Stimulated activated CD8-positive, alpha-beta memory T cell treated with anti-CD3 and anti-CD28 coated beads, Interleukin-12 subunit alpha, Interleukin-12 subunit beta, amount 100 ng/mL, for 24 hours (primary cell): Measurements from ENCODE around the gene CELF1.
"Not testable (repeated sequence)": the region's sequence is repeated elsewhere in the genome, so short reads cannot be mapped to it uniquely, and the experiment has no call there.

Source experiments
- DNase-seq: peaks from one replicate; pipeline ENCODE4 v3.0.0-alpha.2; 2020; ENCODE audit errors: extremely low read depth

Gene CELF1

GRCh38 chr11:47573321-47573720 lies 20.4 kb upstream of the CELF1 start:
- DNase-seq = no peak

- DNase-seq = no peak
Measured at GRCh38 chr11:47572715-47573255, 19.9 kb upstream of the CELF1 start.

- DNase-seq = no peak
Measured at GRCh38 chr11:47571895-47572294, 19.0 kb upstream of the CELF1 start.

GRCh38 chr11:47571357-47571729 lies 18.4 kb upstream of the CELF1 start:
- no peak for DNase-seq

- DNase-seq = no peak
Measured at GRCh38 chr11:47570651-47571356, 17.9 kb upstream of the CELF1 start.

GRCh38 chr11:47569646-47570045 lies 16.7 kb upstream of the CELF1 start:
- DNase-seq = no peak

GRCh38 chr11:47566149-47566698 lies 13.3 kb upstream of the CELF1 start:
- no peak for DNase-seq

- peak; percentile 45 for DNase-seq
Measured at GRCh38 chr11:47565340-47566148, 12.6 kb upstream of the CELF1 start, which contains the start of gene PTPMT1. Gene PTPMT1, plus strand, starts transcription at chr11:47565599. Its CDS starts 24 bp downstream, at chr11:47565623.

- DNase-seq = no peak
Measured at GRCh38 chr11:47564933-47565339, 12.0 kb upstream of the CELF1 start.

GRCh38 chr11:47564366-47564765 lies 11.4 kb upstream of the CELF1 start:
- DNase-seq = not testable (repeated sequence)

GRCh38 chr11:47562393-47562792 lies 9.5 kb upstream of the CELF1 start:
- not testable (repeated sequence) for DNase-seq

GRCh38 chr11:47560426-47560825 lies 7.5 kb upstream of the CELF1 start:
- no peak for DNase-seq

- no peak for DNase-seq
Measured at GRCh38 chr11:47558695-47559094, 5.8 kb upstream of the CELF1 start.

- DNase-seq = not testable (repeated sequence)
Measured at GRCh38 chr11:47557004-47557403, 4.1 kb upstream of the CELF1 start.

- no peak for DNase-seq
Measured at GRCh38 chr11:47553406-47553743, 443 bp upstream of the CELF1 start.

GRCh38 chr11:47552056-47552565 lies 821 bp downstream of the CELF1 start:
- no peak for DNase-seq

- DNase-seq = no peak
Measured at GRCh38 chr11:47551086-47551485, 1.8 kb downstream of the CELF1 start.

GRCh38 chr11:47550288-47551047 lies 2.5 kb downstream of the CELF1 start:
- DNase-seq = no peak

- not testable (repeated sequence) for DNase-seq
Measured at GRCh38 chr11:47546274-47546673, 6.7 kb downstream of the CELF1 start.

- no peak for DNase-seq
Measured at GRCh38 chr11:47545298-47545697, 7.6 kb downstream of the CELF1 start.

GRCh38 chr11:47541070-47541469 lies 11.9 kb downstream of the CELF1 start:
- DNase-seq = no peak

GRCh38 chr11:47539681-47540039 lies 13.3 kb downstream of the CELF1 start:
- DNase-seq = no peak
